ENCODE measurements around the gene MAK. TPM values are rescaled to one million over a fixed set of nuclear protein-coding genes. Genes with fewer than 3 reads are reported as not detected.

The MAK gene
- total and polyA plus RNA-seq, 2 experiments from 2014 or later: 0.35 to 1.6 TPM

GRCh38 chr6:10794239-10794638 is 44.1 kb downstream of the MAK start:
- DNase-seq (ENCODE audit: low spot score): no peak
- Histone ChIP-seq H3F3A (replicated peaks; ENCODE audit: low read depth) (no peaks in the 10 kb centered on the region; the same call in 1 of the 2 replicates), H3K4me2 (no peak overlapping the region), H3K79me2 (replicated peaks; ENCODE audit: insufficient read depth) (no peaks in the 10 kb centered on the region), H3K27me3 (ENCODE audit: insufficient read depth) (no peaks in the 10 kb centered on the region), H3K9me2 (ENCODE audit: insufficient read depth) (no peaks in the 10 kb centered on the region), H3K36me3 (ENCODE audit: insufficient read depth) (no peaks in the 10 kb centered on the region), H2AFZ (no peak overlapping the region), H3K4me1 (ENCODE audit: insufficient read depth) (no peaks in the 10 kb centered on the region), H3K4me3 (no peak overlapping the region), H3K27ac (ENCODE audit: low read depth) (no peak overlapping the region), H4K20me1 (replicated peaks; ENCODE audit: insufficient read depth) (peaks cover 1% of the 10 kb centered on the region)
- Mint-ChIP-seq H3K27ac (peak overlapping the region; percentile 7; the same call in 1 of the 2 replicates), H3K36me3 (ENCODE audit: low read depth) (no peaks in the 10 kb centered on the region), H3K27me3 (ENCODE audit: insufficient read depth, low read depth, poor library complexity) (no peaks in the 10 kb centered on the region), H3K4me3 (no peak overlapping the region), H3K4me1 (no peaks in the 10 kb centered on the region), H3K9me3 (no peaks in the 10 kb centered on the region)
- TF ChIP-seq REST (IDR thresholded peaks at IDR 0.05; ENCODE audit: unreplicated experiment): no peak
- no peak for TF ChIP-seq NANOG (IDR thresholded peaks at IDR 0.05; ENCODE audit: borderline replicate concordance)
- no peak for TF ChIP-seq ZNF462 (CRISPR knock-in tag; IDR thresholded peaks at IDR 0.05)
- no peak for TF ChIP-seq ETS1 (IDR thresholded peaks at IDR 0.05)
- TF ChIP-seq JUNB (IDR thresholded peaks at IDR 0.05; ENCODE audit: unreplicated experiment): no peak
- no peak for TF ChIP-seq EZH2 (IDR thresholded peaks at IDR 0.05; ENCODE audit: low read depth, unreplicated experiment)
- TF ChIP-seq EZH2phosphoT487 (IDR thresholded peaks at IDR 0.05; ENCODE audit: unreplicated experiment): no peak
- TF ChIP-seq ZNF114 (CRISPR knock-in tag; IDR thresholded peaks at IDR 0.05): no peak
- no peak for ATAC-seq
